HG03342 (cell line): ENCODE data around the gene MPST.

ENCODE experiments used
- ATAC-seq: cut with Tn5 transposase; IDR thresholded peaks from one replicate; pipeline ENCODE4 v1.9.1; 2021; ENCODE audit warnings: mild to moderate bottlenecking, moderate library complexity; ENCODE audit not compliant: unreplicated experiment

MPST gene

DNA sequence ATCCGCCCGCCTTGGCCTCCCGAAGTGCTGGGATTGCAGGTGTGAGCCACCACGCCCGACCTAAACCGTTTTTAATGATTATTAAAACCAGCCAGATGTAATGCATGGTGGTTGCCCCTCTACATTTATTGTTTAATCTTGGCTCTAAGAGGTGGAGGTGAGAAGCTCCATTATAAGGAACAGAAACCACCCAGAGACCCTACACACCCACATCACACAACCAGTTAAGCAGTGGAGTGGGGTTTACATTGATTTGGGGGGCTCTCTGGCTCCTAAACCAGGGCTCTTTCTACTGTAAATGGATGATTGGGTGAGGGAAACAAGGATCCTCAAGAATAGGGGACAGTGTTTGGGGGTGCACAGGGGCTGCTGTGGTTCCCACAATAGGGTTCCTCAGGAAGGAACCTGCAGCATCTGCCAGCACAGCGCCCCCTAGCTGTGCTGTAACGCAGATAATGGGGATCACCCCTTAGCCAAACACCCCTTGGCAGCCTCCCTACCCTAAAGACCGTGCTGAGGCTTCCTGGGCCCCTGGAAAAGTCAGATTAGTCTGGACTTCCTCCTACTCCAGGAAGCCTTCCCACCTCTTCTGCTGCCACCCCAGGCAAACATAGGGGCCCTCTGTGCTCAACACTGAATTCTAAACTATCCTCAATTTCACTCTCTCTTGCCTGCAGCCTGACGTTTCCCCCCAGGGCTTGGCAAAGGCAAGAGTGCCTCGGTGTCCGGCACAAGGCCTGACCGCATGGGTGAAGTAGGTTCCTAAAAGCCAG, 2.4 kb downstream of the MPST start:
- no peak for ATAC-seq

DNA sequence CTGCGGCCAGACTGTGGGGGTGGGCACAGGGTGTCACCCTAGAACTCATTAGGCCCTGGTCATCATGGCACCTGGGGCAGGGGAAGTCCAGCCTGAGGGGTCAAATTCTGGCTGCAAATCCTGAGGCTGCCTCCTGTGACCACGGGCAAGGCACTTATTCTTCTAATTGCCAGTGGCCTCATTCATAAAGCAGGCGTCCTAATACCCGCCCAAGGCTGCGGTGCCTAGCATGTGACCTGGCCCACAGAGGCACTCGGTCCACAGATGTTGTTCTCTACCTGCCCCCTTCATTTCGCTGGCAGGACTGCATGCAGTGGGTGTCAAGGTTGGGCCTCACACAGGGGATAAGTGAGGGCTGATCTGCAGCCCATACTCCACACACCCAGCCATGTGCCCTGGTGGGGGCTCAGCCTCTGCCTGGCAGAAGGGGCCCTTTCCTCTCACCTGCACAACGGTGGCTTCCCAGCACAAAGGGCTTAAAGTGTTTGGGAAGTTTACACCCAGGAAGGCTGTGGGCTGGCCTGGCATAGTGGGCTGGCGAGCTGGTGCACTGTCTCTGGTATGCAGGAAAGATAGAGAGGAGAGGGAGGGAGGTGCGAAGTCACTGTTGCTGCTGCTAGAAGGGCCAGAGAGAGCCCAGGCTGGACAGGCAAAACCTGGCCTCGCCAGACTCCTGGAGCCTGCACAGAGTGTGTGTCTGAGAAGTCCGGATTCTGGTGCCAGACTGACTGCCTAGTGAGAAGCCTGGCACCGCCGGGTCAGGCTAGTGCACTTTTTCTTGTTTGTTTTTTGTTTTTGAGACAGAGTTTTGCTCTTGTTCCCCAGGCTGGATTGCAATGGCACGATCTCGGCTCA, 3.2 kb downstream of the MPST start:
- ATAC-seq = no peak

DNA sequence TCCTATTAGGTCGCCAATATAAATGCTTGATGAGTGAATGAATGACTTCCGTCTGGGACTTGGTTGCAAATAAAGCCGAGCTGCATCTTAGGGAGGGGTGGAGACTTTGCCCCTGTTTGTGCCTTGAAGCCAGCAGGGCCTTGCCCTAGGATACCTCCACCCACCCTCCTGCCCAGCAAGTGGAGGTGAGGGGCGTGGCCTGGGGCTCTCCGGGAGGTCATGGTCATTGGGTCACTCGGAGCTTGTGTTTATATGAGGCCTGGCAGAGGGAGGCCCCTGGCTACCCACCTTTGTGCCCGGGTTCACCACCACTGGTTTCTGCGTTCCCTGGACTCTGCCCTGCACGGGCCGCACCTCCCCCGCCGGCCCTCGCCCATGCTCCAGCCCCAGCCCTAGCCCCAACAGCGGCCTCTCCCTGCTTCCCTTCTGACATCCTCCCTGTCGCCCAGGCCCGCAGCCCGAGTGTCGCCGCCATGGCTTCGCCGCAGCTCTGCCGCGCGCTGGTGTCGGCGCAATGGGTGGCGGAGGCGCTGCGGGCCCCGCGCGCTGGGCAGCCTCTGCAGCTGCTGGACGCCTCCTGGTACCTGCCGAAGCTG, 4.3 kb downstream of the MPST start:
- ATAC-seq = no peak

DNA sequence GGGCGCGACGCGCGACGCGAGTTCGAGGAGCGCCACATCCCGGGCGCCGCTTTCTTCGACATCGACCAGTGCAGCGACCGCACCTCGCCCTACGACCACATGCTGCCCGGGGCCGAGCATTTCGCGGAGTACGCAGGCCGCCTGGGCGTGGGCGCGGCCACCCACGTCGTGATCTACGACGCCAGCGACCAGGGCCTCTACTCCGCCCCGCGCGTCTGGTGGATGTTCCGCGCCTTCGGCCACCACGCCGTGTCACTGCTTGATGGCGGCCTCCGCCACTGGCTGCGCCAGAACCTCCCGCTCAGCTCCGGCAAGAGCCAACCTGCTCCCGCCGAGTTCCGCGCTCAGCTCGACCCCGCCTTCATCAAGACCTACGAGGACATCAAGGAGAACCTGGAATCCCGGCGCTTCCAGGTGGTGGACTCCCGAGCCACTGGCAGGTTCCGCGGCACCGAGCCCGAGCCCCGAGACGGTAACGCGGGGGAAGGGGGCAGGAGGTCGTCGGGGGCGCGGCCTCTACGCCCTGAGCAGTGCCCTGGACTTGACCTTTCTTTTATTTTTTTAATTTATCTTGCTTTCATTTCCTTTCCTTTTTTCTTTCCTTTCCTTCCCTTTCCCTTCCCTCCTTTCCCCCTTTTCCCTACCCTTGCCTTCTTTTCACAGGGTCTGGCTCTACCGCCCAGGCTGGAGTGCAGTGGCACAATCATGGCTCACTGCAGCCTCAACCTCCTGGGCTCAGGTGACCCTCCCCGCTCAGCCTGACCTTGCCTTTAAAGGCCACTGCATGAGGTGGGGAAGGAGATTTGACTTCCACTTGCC, 5.0 kb downstream of the MPST start:
- ATAC-seq = no peak

DNA sequence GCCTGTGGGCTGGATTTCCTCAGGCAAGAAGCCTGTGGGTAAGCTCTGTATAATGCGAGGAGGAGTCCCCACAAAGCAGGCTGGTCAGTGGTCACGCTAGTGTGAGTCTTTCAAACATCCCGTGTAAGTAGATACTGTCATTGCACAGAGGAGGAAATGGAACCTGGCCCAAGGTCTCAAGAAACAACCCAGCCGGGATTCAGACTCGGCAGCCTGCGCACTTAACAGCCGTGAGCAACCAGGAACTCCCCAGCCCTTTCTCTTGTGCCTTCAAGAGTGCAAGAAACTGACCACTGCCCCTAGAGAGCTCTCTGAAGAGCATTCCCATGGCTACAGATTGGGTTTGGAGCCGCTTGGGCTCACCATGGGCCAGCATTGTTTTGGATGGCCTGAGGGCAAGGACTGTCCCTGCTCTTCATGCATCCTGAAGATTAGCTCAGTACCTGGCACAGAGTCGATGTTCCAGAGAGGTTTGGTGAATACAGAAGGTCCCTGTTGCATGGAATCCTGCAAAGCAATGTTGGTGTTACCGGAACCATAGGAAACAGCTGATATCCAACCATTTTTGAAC, 6.0 kb downstream of the MPST start:
- ATAC-seq = no peak

DNA sequence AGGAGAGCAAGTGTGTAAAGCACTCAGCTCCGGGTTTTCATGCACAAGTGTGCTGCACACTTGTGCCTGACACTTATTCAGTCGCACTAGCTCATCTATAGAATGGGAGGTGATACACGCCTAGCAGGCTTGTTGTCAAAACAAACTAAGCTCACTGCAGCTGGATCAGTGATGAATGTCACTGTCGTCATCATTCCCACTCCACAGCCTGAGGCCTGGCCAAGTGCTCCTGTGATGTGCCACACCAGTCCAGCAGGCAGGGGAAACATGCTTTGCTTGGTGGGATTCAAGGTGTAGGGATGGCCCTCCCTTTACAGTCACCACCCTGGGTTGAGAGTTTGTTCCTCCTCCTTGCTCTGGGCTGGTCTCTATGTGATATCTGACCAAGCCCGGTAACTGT, 6.8 kb downstream of the MPST start:
- no peak for ATAC-seq

DNA sequence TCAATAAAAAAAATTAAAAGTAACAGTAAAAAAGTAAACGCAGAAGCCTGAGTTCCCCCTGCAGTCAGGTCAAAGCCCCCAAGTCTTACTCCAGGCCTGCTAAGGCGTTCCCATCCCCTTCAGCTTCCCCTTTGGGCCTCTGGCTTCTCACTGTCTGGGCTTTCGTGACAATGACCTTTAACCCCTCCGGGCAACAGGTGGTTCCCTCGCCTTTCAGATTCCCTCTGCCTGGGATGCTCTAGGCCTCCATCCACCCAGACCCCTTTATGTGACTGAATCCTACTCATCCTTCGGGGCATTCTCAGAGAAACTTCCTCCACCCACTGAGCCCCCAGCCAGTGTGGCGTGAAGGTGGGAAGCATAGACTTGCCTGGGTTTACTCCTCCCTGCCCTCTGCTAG, 8.0 kb downstream of the MPST start:
- ATAC-seq = no peak

DNA sequence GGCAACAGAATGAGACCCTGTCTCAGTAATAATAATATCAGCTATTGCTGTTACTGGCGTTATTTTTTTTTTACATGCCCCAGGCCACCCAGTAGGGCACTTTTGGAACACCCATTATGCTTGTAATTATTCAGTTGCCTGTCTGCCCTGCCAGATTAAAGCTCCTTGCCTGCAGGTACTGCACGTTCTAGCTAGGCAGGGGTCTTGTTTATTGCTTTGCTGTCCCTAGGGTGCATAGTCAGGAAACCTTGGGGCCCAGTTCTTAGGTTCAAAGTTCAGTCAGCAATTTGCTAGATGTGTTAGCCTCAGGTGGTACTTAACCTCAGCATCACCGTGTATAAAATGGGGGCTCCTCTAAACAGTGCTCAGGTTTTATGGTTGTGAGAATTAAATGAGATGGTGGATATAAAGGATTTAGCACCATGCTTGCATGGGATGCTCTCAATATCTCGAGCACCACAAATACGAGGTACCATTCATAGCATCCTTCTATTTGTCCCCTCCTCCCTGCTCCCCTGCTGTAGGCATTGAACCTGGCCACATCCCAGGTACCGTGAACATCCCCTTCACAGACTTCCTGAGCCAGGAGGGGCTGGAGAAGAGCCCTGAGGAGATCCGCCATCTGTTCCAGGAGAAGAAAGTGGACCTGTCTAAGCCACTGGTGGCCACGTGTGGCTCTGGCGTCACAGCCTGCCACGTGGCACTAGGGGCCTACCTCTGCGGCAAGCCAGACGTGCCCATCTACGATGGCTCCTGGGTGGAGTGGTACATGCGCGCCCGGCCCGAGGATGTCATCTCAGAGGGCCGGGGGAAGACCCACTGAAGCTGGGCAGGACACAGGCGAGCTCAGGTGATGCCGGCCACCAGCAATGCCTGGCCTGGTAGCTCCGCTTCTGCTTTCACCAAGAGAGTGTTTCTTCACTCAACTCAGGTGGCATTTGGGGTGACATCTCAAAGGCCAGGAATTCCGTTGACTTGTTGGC, 9.4 kb downstream of the MPST start:
- no peak for ATAC-seq

DNA sequence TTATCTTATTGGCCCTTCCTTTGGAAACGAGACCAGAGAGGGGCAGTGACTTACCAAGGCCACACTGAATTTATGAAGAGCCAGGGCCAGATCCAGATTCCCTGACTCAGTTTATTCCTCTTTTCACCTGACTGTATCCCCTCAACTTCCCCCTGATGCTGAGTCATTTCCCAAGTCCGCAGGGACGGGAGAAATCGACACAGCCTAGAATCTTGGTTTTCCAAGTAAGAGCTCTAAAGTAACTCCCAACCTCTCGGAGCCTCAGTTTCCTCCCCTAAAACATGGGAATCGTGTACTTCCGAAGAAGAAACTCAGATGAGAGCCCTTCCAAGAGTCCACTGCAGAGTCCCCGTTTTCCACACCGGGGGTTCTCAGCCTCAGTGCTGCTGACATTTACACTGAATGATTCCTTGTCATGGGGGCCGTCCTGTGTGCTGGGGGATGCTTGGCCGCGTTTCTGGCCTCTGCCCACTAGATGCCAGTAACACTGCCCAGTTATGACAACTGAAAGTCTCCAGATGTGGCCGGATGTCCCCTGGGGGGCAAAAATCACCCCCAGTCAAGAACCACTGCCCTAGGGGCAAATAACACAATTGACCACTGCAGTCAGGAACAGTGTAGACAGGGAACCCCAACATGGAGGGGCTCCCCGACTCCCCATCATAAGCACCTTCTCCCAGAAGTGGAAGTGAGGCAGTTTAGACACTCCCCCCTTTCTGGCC, 11.2 kb downstream of the MPST start:
- no peak for ATAC-seq

DNA sequence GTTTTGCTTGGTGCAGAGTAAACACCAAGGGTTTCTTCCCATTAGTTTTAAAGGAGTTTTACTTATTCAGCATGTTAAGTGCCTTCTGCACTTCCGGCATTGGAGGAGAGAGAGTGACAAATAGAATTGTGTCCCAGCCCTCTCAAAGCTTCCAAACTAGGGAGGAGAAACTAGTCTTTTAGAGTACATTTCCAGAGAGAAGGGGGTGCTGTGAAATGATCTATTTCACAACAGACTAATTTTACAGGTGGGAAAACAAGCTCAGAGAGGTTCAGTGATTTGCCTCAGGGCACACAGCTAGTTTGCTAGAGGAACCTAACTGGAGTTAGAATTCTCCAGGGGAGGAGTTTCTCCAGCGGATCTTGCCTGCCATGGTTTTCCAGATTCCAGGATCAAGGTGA, 12.6 kb downstream of the MPST start:
- no peak for ATAC-seq

DNA sequence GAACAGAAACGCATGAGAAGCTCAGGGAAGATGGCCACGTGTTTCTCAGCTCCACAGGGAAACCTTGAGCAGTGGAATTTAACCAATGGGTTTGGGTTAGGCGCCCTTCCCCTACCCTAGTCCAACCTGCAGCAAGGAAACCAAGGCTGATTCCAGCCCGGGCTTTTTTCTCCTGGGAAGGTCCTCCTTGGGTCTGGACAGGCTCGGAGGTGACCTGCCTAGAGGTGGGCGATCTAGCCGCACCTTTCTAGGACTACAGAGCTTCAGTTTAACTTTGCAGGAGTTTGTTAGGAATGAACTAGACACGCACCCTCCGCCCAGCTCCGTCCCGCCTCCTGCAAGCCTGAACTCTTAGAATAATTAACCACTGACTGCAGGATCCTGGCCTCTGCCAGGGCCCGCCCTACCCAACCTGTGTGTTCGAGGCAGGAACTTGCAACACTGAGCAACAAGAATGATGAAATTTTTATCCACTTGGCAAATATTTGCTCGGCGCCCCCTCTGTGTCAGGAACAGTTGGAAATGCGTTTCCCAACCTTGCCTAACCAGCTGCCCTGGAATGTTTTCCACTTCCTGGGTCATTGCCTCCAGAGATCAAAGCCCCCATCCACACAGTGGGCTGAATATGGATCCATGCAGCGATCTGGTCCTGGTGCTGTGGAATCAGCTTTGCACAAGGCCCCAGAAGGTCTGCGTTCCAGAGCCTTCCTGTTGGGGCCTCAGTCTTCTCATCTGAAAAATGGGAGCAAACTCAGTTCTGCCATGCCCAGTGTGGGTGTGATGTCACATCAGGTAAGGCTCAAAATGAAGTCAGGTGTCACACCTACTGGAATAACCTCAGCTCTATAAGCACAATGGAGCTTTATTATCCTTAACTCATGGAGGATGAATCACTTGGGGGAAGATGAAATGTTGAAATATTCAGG, 13.3 kb downstream of the MPST start:
- ATAC-seq = no peak

DNA sequence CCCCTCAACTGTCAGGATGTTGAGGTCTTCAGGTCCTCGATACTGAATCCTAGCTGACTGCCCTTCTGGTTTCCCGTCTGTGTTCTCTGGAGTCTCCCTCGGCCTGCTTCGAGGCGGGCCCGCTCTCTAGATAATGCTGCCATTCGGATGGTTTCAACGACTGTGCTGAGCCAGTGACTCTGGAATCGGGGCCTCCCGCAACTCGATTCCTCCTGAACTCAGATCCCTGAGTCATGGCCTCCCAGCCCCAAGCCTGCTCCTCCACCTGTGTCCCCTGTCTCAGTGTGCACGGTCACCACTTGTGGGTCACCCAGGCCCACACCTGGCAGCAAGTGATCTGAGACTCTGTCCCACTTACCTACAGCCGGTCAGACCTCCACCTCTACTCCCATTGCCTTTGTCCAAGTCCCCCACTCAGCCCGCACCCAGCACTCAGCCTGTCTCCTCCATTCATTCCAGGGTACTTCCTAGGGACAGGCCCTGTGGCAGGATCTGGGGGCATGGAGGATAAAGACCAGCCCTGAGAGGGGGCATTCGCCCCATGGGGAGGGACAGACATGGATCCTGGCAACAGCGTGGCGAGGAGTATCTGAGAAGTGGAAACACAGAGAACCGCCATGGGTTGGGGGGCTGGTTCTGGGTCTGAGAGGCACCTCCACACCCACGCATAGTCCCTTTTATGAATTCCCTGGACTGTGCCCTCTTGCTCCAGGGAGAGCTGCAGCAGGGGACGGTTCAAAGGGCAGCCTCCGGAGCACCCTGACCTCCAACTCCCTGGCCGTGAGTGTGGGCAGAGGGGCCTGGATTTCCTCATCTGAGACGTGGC, 14.3 kb downstream of the MPST start:
- no peak for ATAC-seq

DNA sequence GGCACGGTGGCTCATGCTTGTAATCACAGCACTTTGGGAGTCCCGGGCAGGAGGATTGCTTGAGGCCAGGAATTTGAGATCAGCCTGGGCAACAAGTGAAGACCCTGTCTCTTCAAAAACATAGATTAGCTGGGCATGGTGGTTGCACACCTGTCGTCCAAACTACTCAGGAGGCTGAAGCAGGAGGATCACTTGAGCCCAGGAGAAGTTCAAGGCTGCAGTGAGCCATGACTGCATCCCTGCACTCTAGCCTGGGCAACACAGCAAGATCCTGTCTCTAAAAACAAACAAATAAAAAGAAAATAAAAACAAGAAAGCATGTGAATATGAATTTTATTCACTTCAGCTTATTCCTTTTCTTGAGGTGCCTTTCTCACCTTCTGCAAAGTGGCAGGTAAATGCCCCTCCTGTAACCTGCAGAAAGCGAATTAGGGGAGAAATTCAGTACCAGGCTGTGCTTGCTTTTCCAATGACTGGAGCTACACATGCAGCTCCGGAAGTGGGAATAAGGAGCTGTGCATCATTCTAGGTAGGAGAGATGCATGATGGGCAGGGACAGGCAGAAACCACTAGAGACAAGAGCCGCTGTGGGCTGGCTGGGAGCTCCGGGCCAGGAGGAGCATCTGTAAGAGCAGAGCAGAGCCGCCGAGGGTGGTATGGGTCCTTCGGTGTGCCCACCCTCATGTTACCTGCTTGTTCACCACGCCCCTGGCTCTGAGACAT, 17.3 kb downstream of the MPST start:
- no peak for ATAC-seq

DNA sequence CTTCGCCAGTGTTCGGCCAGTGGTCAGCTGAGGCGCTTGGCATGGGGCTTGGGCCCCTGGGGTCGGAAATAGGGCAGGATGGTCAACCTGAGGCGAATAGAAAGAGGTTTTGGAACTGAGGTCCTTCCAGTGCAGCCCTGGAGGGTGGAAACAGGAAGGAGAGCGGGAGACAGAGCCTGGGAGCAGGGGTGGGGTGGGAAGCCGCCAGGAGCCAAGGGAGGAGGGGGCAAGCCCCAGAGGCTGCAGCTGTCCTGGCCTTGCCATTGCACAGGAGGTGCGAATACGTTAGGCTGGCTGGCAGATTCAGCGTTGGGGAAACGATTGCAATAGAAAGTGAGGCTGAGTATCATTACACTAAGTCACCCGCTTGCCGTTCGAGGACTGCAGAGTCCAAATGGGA, 18.1 kb downstream of the MPST start:
- no peak for ATAC-seq

DNA sequence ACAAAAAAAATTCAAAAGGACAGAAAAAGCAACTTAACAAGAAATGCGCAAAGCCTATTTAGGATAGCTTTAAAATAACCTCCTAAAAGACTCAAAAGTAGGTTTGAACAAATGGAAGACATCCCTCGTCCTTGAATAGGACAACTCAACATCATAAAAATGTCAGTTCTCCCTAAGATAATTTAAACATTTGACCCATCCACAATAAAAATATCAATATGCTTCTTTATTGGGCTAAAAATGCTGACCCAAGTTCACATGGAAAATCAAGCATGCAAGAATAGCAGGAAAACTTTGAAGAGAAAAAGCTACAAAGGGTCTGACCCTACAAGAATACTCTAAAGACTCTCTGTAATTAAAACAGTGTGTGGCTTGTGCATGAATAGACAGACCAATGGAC, 19.9 kb downstream of the MPST start:
- no peak for ATAC-seq

DNA sequence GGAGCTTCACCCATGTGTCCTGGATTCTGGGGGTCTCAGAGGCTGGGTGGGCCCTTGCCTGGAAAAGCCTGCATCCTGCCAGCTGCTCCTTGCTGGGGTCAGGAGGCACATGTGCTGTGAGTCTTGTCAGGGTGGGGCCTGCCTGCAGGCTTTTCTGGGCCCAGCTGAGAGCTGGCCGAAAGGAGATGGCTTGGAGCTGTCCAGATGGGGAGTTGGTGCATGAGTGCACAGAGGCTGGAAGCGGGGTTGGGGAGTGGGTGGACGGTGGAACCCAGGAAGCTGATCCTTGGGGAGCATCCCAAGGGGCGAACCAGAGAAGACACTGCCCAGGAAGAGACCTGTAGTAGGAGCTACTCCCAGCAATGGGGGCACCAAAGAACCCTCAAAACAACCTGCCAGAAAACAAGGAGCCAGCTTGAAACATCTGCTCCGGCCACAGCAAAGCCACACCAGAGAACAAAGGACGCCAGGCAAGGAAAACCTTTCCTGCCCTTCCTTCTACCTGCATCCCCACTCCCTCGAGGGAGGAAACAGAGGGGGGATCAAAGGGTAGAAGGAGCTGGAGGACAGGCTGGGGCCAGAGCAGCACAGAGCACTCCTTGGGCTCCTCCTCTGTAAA, 23.8 kb downstream of the MPST start:
- ATAC-seq = no peak
